Activated naive CD8-positive, alpha-beta T cell treated with anti-CD3 and anti-CD28 coated beads for 36 hours (primary cell): ENCODE data around the gene IFNG-AS1. TPM values are rescaled to one million over a fixed set of nuclear protein-coding genes. Genes with fewer than 3 reads are reported as not detected.

Source experiments
- DNase-seq: peaks from one replicate; pipeline ENCODE4 v3.0.0; 2021
- H3K27ac Mint-ChIP-seq: one replicate; pipeline ENCODE4 v1.8.0; 2022; ENCODE audit warnings: mild to moderate bottlenecking, moderate library complexity, mixed read lengths
- H3K27me3 Mint-ChIP-seq: one replicate; pipeline ENCODE4 v1.8.0; 2022; ENCODE audit warnings: mild to moderate bottlenecking, mixed read lengths
- H3K36me3 Mint-ChIP-seq: one replicate; pipeline ENCODE4 v1.8.0; 2021; ENCODE audit warnings: mild to moderate bottlenecking, mixed read lengths
- H3K4me1 Mint-ChIP-seq: one replicate; pipeline ENCODE4 v1.8.0; 2021; ENCODE audit warnings: mixed read lengths
- H3K4me3 Mint-ChIP-seq: one replicate; pipeline ENCODE4 v1.8.0; 2022; ENCODE audit warnings: mild to moderate bottlenecking, moderate library complexity, mixed read lengths
- H3K9me3 Mint-ChIP-seq: one replicate; pipeline ENCODE4 v1.8.0; 2022; ENCODE audit warnings: mixed read lengths
- total RNA-seq, 2 experiments: library from RNA; stranded (reverse); gene quantifications; one replicate each; pipeline ENCODE4 v1.2.3, GENCODE V29; 2021

IFNG-AS1 gene
- total RNA-seq, 2 experiments from 2014 or later = not detected

- no peak overlapping the region for H3K27ac Mint-ChIP-seq
- H3K4me1 Mint-ChIP-seq = peaks cover 3% of the 10 kb centered on the region
- no peaks in the 10 kb centered on the region for H3K36me3 Mint-ChIP-seq
These were observed 22.1 kb downstream of the IFNG-AS1 start for GRCh38 chr12:68011206-68011881.

DNA sequence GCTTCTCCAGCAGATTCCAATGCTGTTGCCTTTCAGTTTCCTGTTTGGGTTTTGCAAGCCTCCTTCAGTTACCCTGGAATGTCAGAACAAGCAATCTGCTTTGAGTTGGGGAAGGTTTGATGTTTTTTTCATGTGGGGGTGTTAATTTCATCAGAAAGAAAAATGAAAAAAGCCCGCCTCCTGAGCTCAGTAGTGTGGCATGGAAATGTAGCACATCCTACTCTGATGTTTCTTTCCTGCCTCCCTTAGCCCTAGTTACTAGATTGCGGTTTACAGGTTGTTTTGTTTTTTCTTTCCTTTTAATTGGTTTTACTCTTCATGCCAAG lies 22.6 kb downstream of the IFNG-AS1 start:
- DNase-seq = no peak
- Mint-ChIP-seq H3K27me3 (no peaks in the 10 kb centered on the region), H3K9me3 (no peaks in the 10 kb centered on the region), H3K4me1 (peaks cover 3% of the 10 kb centered on the region), H3K36me3 (no peaks in the 10 kb centered on the region), H3K4me3 (no peak overlapping the region), H3K27ac (no peak overlapping the region)

More at GRCh38 chr12:68011206-68011881, 22.1 kb downstream of the IFNG-AS1 start:
- DNase-seq = no peak
- H3K4me3 Mint-ChIP-seq = no peak overlapping the region
- H3K9me3 Mint-ChIP-seq = no peaks in the 10 kb centered on the region
- no peaks in the 10 kb centered on the region for H3K27me3 Mint-ChIP-seq

- Mint-ChIP-seq H3K27ac (no peak overlapping the region), H3K27me3 (no peaks in the 10 kb centered on the region), H3K9me3 (no peaks in the 10 kb centered on the region), H3K4me3 (no peak overlapping the region), H3K4me1 (peaks cover 3% of the 10 kb centered on the region), H3K36me3 (no peaks in the 10 kb centered on the region)
- DNase-seq = no peak
These were observed 23.5 kb downstream of the IFNG-AS1 start for GRCh38 chr12:68012712-68013111.

- no peak overlapping the region for H3K4me3 Mint-ChIP-seq
These were observed 23.9 kb downstream of the IFNG-AS1 start for GRCh38 chr12:68013181-68013580.

GRCh38 chr12:68016136-68016535 lies 26.9 kb downstream of the IFNG-AS1 start:
- peaks cover 3% of the 10 kb centered on the region for H3K4me1 Mint-ChIP-seq
- H3K27ac Mint-ChIP-seq = no peak overlapping the region
- no peak for DNase-seq
- no peaks in the 10 kb centered on the region for H3K36me3 Mint-ChIP-seq
- no peak overlapping the region for H3K4me3 Mint-ChIP-seq
- no peaks in the 10 kb centered on the region for H3K27me3 Mint-ChIP-seq
- no peaks in the 10 kb centered on the region for H3K9me3 Mint-ChIP-seq

More at GRCh38 chr12:68013181-68013580, 23.9 kb downstream of the IFNG-AS1 start:
- peaks cover 3% of the 10 kb centered on the region for H3K4me1 Mint-ChIP-seq
- no peak for DNase-seq
- no peak overlapping the region for H3K27ac Mint-ChIP-seq
- no peaks in the 10 kb centered on the region for H3K27me3 Mint-ChIP-seq
- H3K36me3 Mint-ChIP-seq = no peaks in the 10 kb centered on the region
- H3K9me3 Mint-ChIP-seq = no peaks in the 10 kb centered on the region

GRCh38 chr12:68018315-68018714 lies 29.1 kb downstream of the IFNG-AS1 start:
- H3K27me3 Mint-ChIP-seq = no peaks in the 10 kb centered on the region
- no peaks in the 10 kb centered on the region for H3K4me1 Mint-ChIP-seq
- no peak for DNase-seq
- H3K27ac Mint-ChIP-seq = no peak overlapping the region
- no peaks in the 10 kb centered on the region for H3K9me3 Mint-ChIP-seq
- H3K4me3 Mint-ChIP-seq = no peak overlapping the region
- H3K36me3 Mint-ChIP-seq = peaks cover 3% of the 10 kb centered on the region

- peaks cover 3% of the 10 kb centered on the region for H3K36me3 Mint-ChIP-seq
These were observed 30.8 kb downstream of the IFNG-AS1 start for GRCh38 chr12:68020049-68020448.

GRCh38 chr12:68020699-68021098 lies 31.5 kb downstream of the IFNG-AS1 start:
- H3K9me3 Mint-ChIP-seq = no peaks in the 10 kb centered on the region
- no peak overlapping the region for H3K27ac Mint-ChIP-seq
- H3K4me1 Mint-ChIP-seq = peaks cover under 1% of the 10 kb centered on the region
- DNase-seq = no peak
- H3K27me3 Mint-ChIP-seq = no peaks in the 10 kb centered on the region
- peaks cover 3% of the 10 kb centered on the region for H3K36me3 Mint-ChIP-seq
- no peak overlapping the region for H3K4me3 Mint-ChIP-seq

More at GRCh38 chr12:68020049-68020448, 30.8 kb downstream of the IFNG-AS1 start:
- no peaks in the 10 kb centered on the region for H3K27me3 Mint-ChIP-seq
- H3K9me3 Mint-ChIP-seq = no peaks in the 10 kb centered on the region
- H3K27ac Mint-ChIP-seq = no peak overlapping the region
- H3K4me1 Mint-ChIP-seq = no peaks in the 10 kb centered on the region
- no peak overlapping the region for H3K4me3 Mint-ChIP-seq
- DNase-seq = no peak

DNA sequence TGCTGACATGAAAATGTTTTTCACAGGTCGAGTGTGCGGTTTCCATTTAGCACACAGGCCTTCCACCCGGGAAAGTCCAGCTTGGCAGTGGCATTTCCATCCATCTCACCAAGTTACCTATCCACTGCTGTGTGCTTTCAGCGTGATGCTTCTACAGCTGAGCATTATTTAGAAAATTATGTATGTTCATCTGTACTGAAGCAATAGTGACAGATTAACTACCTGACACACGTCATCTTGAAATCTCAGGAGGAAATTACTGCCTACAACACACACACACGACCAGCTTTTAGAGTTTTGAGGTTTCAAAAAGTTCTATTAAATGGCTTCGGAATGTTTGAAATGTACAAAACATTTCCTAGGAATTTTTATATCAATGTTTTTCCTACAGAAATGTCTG lies 39.4 kb downstream of the IFNG-AS1 start:
- no peak for DNase-seq
- no peaks in the 10 kb centered on the region for H3K27me3 Mint-ChIP-seq
- peaks cover 26% of the 10 kb centered on the region for H3K4me1 Mint-ChIP-seq
- no peaks in the 10 kb centered on the region for H3K36me3 Mint-ChIP-seq
- H3K27ac Mint-ChIP-seq = no peak overlapping the region
- peaks cover 9% of the 10 kb centered on the region for H3K9me3 Mint-ChIP-seq
- no peak overlapping the region for H3K4me3 Mint-ChIP-seq

GRCh38 chr12:68030248-68030647 lies 41.0 kb downstream of the IFNG-AS1 start:
- Mint-ChIP-seq H3K4me3 (no peak overlapping the region), H3K36me3 (no peaks in the 10 kb centered on the region), H3K27ac (no peak overlapping the region), H3K9me3 (peaks cover 12% of the 10 kb centered on the region), H3K27me3 (no peaks in the 10 kb centered on the region), H3K4me1 (peaks cover 33% of the 10 kb centered on the region)
- DNase-seq = no peak

- H3K4me3 Mint-ChIP-seq = no peak overlapping the region
These were observed 41.9 kb downstream of the IFNG-AS1 start for GRCh38 chr12:68031174-68031573.

GRCh38 chr12:68031881-68032739 lies 42.9 kb downstream of the IFNG-AS1 start:
- DNase-seq = peak; percentile 14
- H3K27ac Mint-ChIP-seq = peak overlapping the region; percentile 85
- H3K4me1 Mint-ChIP-seq = peaks cover 34% of the 10 kb centered on the region
- H3K36me3 Mint-ChIP-seq = no peaks in the 10 kb centered on the region
- peaks cover 13% of the 10 kb centered on the region for H3K9me3 Mint-ChIP-seq
- H3K4me3 Mint-ChIP-seq = peak overlapping the region; percentile 68
- no peaks in the 10 kb centered on the region for H3K27me3 Mint-ChIP-seq

More at GRCh38 chr12:68031174-68031573, 41.9 kb downstream of the IFNG-AS1 start:
- Mint-ChIP-seq H3K9me3 (peaks cover 13% of the 10 kb centered on the region), H3K36me3 (no peaks in the 10 kb centered on the region), H3K27ac (no peak overlapping the region), H3K27me3 (no peaks in the 10 kb centered on the region), H3K4me1 (peaks cover 28% of the 10 kb centered on the region)
- no peak for DNase-seq

DNA sequence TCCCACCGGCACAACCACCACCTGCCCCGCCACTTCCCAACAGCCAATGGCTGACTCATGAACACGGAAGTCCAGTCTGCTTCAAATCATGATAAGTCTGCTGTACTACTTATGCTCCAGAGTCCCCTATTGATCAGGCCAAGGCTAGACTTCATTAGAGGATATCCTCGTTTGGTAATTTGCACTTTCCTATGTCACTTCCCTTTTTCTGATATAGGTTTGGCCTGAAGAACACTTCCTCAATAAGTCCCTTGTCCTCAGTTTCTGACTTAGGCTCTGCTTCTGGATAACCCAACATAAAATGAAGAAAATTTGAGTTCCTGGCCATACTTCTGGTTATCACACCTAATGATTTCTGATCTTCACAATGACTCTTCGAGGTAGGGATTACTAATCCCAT lies 45.3 kb downstream of the IFNG-AS1 start:
- Mint-ChIP-seq H3K27me3 (no peaks in the 10 kb centered on the region), H3K4me1 (peaks cover 51% of the 10 kb centered on the region), H3K4me3 (no peak overlapping the region), H3K9me3 (peaks cover 9% of the 10 kb centered on the region), H3K27ac (no peak overlapping the region), H3K36me3 (no peaks in the 10 kb centered on the region)
- no peak for DNase-seq

- no peaks in the 10 kb centered on the region for H3K27me3 Mint-ChIP-seq
- DNase-seq = no peak
- H3K4me1 Mint-ChIP-seq = peaks cover 58% of the 10 kb centered on the region
- peak overlapping the region; percentile 6 for H3K27ac Mint-ChIP-seq
- H3K9me3 Mint-ChIP-seq = peaks cover 4% of the 10 kb centered on the region
- H3K4me3 Mint-ChIP-seq = no peak overlapping the region
- peaks cover 5% of the 10 kb centered on the region for H3K36me3 Mint-ChIP-seq
These were observed 47.4 kb downstream of the IFNG-AS1 start for GRCh38 chr12:68036642-68037041.

GRCh38 chr12:68037616-68038255 lies 48.5 kb downstream of the IFNG-AS1 start:
- Mint-ChIP-seq H3K27me3 (no peaks in the 10 kb centered on the region), H3K4me3 (no peak overlapping the region), H3K9me3 (peaks cover 4% of the 10 kb centered on the region), H3K27ac (peak overlapping the region; percentile 80), H3K36me3 (peaks cover 6% of the 10 kb centered on the region), H3K4me1 (peaks cover 58% of the 10 kb centered on the region)
- no peak for DNase-seq
